ENCODE data around the gene PCDHGA3.
"Not testable (repeated sequence)": the region's sequence is repeated elsewhere in the genome, so short reads cannot be mapped to it uniquely, and the experiment has no call there.

The PCDHGA3 gene

GRCh38 chr5:141382469-141383294 lies 39.1 kb downstream of the PCDHGA3 start, which contains the start of gene PCDHGA7:
TSS of gene PCDHGA7 (plus strand) at chr5:141382742. CDS start at chr5:141382900, 158 bp downstream.
- DNase-seq (ENCODE audit: low read depth in 3 of 3): no peak

DNA sequence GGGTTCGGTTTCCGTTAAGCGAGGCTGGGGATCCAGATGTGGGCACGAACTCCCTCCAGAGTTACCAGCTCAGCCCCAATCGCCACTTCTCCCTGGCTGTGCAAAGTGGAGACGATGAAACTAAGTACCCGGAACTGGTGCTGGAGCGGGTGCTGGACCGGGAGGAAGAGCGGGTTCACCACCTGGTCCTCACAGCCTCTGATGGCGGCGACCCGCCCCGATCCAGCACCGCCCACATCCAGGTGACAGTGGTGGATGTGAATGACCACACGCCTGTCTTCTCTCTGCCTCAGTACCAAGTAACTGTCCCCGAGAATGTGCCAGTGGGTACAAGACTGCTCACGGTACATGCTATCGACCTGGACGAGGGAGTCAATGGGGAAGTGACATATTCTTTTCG lies 39.7 kb downstream of the PCDHGA3 start:
- no peak for DNase-seq (ENCODE audit: low read depth in 3 of 3)

- no peak for DNase-seq (ENCODE audit: low read depth in 3 of 3)
Observed at GRCh38 chr5:141384471-141385267, 41.0 kb downstream of the PCDHGA3 start.

- DNase-seq (ENCODE audit: low read depth in 3 of 3): not testable (repeated sequence)
Observed at GRCh38 chr5:141387557-141388311, 44.1 kb downstream of the PCDHGA3 start, which contains the start of gene PCDHGB4. TSS of gene PCDHGB4 (plus strand) at chr5:141387698. CDS start at chr5:141387885, 187 bp downstream.

DNA sequence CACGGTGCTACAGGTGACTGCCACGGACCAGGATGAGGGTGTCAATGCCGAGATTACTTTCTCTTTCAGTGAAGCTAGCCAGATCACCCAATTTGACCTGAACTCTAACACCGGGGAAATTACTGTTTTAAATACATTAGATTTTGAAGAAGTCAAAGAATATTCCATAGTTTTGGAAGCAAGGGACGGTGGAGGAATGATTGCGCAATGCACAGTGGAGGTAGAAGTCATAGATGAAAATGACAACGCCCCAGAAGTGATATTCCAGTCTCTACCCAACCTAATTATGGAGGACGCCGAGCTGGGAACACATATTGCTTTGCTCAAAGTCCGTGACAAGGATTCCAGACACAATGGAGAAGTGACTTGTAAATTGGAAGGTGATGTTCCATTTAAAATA lies 45.0 kb downstream of the PCDHGA3 start:
- DNase-seq (ENCODE audit: low read depth in 3 of 3): no peak

DNA sequence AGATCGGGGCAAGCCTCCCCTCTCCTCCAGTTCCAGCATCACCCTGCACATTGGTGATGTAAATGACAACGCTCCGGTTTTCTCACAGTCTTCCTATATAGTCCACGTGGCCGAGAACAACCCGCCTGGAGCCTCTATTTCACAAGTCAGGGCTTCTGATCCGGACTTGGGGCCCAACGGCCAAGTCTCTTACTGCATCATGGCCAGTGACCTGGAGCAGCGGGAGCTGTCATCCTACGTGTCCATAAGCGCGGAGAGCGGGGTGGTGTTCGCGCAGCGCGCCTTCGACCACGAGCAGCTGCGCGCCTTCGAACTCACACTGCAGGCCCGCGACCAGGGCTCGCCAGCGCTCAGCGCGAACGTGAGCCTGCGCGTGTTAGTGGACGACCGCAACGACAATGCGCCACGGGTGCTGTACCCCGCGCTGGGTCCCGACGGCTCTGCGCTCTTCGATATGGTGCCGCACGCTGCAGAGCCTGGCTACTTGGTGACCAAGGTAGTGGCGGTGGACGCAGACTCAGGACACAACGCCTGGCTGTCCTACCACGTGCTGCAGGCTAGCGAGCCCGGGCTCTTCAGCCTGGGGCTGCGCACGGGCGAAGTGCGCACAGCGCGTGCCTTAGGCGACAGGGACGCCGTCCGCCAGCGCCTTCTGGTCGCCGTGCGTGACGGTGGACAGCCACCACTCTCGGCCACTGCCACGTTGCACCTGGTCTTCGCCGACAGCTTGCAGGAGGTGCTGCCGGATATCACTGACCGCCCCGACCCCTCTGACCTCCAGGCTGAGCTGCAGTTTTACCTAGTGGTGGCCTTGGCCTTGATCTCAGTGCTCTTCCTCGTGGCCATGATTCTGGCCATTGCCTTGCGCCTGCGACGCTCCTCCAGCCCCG lies 45.8 kb downstream of the PCDHGA3 start:
- DNase-seq (ENCODE audit: low read depth in 3 of 3): no peak

DNA sequence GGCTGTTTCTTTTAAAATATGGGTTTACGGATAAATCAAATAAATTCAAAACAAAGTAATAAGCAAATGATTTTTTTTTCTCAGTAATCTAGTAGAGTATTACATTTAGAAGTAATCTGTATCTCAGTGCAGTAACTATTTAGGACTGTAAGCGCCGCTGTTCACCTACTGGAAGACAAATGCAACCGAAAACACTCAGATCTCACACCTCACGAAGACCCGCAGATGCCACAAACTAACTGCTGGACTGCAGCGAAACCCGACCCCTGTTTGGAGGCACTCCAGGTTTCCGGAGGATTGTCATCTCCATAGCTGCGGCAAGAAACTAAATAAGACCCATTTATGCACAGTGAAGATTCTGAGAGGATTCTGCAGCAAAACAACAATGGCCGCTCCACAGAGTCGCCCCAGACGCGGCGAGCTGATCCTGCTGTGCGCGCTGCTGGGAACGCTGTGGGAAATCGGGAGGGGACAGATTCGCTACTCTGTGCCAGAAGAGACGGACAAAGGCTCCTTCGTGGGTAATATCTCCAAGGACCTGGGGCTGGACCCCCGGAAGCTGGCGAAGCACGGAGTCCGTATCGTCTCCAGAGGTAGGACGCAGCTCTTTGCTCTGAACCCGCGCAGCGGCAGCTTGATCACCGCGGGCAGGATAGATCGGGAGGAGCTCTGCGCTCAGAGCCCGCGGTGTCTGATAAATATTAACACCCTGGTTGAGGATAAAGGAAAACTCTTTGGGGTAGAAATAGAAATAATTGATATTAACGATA lies 49.0 kb downstream of the PCDHGA3 start, which contains the start of gene PCDHGA8:
TSS of gene PCDHGA8 (plus strand) at position 205 of the 770 bp plus-strand sequence. CDS start at position 386, 181 bp downstream.
- DNase-seq (ENCODE audit: low read depth in 3 of 3): no peak

GRCh38 chr5:141393267-141393666 lies 49.6 kb downstream of the PCDHGA3 start:
- DNase-seq (ENCODE audit: low read depth in 3 of 3): no peak

DNA sequence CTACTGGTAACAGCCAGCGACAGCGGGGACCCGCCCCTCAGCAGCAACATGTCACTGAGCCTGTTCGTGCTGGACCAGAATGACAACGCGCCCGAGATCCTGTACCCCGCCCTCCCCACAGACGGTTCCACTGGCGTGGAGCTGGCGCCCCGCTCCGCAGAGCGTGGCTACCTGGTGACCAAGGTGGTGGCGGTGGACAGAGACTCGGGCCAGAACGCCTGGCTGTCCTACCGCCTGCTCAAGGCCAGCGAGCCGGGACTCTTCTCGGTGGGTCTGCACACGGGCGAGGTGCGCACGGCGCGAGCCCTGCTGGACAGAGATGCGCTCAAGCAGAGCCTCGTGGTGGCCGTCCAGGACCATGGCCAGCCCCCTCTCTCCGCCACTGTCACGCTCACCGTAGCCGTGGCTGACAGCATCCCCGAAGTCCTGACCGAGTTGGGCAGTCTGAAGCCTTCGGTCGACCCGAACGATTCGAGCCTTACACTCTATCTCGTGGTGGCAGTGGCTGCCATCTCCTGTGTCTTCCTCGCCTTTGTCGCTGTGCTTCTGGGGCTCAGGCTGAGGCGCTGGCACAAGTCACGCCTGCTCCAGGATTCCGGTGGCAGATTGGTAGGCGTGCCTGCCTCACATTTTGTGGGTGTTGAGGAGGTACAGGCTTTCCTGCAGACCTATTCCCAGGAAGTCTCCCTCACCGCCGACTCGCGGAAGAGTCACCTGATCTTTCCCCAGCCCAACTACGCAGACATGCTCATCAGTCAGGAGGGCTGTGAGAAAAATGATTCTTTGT lies 51.0 kb downstream of the PCDHGA3 start:
- not testable (repeated sequence) for DNase-seq (ENCODE audit: low read depth in 3 of 3)

Measured in stimulated activated CD4-positive, alpha-beta T cell treated with anti-CD3 and anti-CD28 coated beads, TNF-alpha, amount 100 ng/mL, for 48 hours (primary cell).